Esophagus squamous epithelium (tissue), 4 donors: Measurements from ENCODE around the gene FGGY.

Experiments
- POLR2A ChIP-seq, 4 donors: fragments of 450-650 bp; IDR thresholded peaks; one replicate each; pipeline ENCODE4 v1.6.1; 2017; ENCODE audit warnings: antibody characterized with exemption in 4 of 4, mild to moderate bottlenecking in 4 of 4, moderate library complexity in 3 of 4
- TF ChIP-seq, protein P1 (sequence below), 6 experiments: fragments of 450-650 bp in 4 of 6; fragments of 200-600 bp in 2 of 6; sonication (generic) in 2 of 6; IDR thresholded peaks; one replicate each; pipeline ENCODE4 v1.5.1; 2016 to 2019; ENCODE audit warnings: antibody characterized with exemption in 6 of 6, mild to moderate bottlenecking in 4 of 6, moderate library complexity in 4 of 6

DNA sequence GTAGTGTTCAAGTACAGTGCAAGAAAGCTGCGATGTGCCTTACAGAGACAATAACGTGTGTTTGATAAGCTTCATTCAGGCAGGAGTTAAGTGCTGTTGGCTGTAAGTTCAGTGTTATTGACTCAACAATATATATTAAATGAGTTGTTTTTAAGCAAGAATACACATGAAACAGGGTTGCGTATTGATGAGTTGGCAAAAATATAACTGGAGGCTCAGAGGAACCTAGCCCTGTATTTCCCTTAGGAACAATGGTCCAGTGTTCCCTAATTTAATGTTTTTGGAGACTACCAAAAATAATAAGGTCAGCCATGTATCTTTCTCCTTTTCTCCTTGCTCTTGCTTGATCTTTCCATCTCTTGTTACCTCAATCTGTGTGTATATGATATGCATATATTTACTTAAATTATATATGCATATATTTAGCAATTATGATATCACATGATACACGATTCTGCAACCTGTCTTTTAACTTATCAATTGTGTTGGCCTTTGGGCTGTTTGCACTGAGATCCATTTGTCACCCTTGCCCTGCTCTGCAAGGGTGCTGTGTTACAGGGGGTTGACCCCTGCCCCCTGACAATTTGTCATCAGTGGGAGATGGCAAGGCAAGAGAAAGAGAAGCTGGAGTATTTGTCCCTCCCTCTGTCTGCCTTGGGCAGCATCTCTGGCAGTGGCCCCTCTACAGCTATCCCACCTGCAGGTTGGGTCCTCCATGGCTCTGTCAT, 109.7 kb downstream of the FGGY start:
- TF ChIP-seq POLR2A (IDR thresholded peaks at IDR 0.05), result no peak
- TF ChIP-seq, protein P1, sequence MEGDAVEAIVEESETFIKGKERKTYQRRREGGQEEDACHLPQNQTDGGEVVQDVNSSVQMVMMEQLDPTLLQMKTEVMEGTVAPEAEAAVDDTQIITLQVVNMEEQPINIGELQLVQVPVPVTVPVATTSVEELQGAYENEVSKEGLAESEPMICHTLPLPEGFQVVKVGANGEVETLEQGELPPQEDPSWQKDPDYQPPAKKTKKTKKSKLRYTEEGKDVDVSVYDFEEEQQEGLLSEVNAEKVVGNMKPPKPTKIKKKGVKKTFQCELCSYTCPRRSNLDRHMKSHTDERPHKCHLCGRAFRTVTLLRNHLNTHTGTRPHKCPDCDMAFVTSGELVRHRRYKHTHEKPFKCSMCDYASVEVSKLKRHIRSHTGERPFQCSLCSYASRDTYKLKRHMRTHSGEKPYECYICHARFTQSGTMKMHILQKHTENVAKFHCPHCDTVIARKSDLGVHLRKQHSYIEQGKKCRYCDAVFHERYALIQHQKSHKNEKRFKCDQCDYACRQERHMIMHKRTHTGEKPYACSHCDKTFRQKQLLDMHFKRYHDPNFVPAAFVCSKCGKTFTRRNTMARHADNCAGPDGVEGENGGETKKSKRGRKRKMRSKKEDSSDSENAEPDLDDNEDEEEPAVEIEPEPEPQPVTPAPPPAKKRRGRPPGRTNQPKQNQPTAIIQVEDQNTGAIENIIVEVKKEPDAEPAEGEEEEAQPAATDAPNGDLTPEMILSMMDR (IDR thresholded peaks at IDR 0.05), result no peak
